HG02852 (cell line): ENCODE results near the gene BMPR1A.
"Not testable (repeated sequence)": the region's sequence is repeated elsewhere in the genome, so short reads cannot be mapped to it uniquely, and the experiment has no call there.

Source experiments
- ATAC-seq: cut with Tn5 transposase; IDR thresholded peaks from one replicate; pipeline ENCODE4 v1.9.1; 2021; ENCODE audit warnings: mild to moderate bottlenecking, moderate library complexity; ENCODE audit not compliant: unreplicated experiment

BMPR1A gene

DNA sequence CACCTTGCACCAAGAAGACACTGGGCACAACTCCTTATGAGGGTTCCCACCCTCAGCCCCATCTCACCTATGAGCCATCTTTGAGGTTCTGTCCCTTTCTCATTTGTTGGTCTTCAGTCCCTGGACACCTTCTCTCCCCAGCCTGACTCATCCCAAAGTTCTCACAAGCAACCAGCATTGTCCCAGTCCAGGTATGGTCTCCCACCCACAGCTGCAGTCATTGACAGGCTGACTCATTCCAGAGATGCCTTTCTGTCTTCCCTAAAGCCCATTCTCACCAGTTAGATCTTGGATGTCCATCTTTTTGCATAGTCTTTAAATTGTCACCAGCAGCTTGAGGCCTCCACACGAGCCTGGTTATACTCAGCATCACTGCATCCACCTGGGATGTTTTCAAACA, 26.7 kb upstream of the BMPR1A start:
- no peak for ATAC-seq

- ATAC-seq, result no peak
Observed at GRCh38 chr10:86730227-86730626, 26.2 kb upstream of the BMPR1A start.

- no peak for ATAC-seq
Observed at GRCh38 chr10:86732771-86733170, 23.6 kb upstream of the BMPR1A start.

- ATAC-seq, result no peak
Observed at GRCh38 chr10:86733260-86733671, 23.2 kb upstream of the BMPR1A start.

DNA sequence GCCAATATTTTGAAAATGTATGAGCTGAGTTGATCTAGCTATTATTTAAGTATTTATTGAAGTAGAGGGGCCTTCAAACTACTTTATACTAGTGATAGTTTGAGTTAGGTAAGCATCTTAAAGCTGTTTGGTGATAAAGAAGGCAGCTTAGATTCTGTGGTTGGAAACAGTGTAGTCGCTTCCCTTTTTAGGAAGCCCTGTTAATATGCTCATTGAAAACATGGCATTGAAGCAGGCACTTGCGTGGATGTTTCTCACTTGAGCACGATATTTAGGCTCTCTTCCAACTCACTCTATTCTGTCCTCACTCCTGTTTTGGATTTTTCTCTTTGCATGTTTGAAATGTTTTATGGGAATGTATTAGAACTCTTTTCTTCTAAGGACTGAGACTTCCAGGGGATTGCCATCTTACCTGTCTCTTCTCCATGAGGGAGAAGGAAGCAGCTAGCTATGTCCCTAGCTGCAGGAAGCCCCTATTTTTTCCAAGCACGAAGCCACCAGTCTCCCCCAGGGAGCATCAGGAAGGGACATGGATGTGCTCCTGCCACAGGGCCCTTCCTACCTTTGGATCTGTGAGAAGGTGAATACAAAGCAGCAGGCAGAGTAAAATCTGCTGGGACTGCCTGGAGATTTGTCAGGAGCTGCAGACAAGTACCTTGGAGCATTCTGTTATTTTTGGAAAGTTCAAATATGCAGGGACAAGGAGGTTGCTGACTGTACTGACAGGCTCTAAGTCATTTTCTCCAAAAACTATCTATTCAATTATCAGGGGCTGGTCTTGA, 22.0 kb upstream of the BMPR1A start:
- ATAC-seq, result no peak

DNA sequence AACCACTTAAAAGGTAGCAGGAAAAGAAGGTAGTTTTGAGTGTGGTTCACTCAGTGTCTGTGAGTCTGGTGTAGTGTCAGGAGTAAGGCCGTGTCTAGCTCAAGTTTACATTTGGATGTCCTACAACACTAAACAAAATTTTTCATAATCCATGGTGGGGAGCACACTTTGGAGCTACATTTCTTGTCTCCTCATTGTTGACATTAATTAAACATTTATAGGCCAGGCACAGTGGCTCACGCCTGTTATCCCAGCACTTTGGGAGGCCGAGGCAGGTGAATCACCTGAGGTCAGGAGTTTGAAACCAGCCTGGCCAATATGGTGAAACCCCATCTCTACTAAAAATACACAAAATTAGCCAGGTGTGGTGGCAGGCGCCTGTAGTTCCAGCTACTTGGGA, 21.1 kb upstream of the BMPR1A start:
- ATAC-seq, result not testable (repeated sequence)

GRCh38 chr10:86742230-86742629, 14.2 kb upstream of the BMPR1A start:
- no peak for ATAC-seq

GRCh38 chr10:86744067-86744725, 12.2 kb upstream of the BMPR1A start:
- no peak for ATAC-seq

DNA sequence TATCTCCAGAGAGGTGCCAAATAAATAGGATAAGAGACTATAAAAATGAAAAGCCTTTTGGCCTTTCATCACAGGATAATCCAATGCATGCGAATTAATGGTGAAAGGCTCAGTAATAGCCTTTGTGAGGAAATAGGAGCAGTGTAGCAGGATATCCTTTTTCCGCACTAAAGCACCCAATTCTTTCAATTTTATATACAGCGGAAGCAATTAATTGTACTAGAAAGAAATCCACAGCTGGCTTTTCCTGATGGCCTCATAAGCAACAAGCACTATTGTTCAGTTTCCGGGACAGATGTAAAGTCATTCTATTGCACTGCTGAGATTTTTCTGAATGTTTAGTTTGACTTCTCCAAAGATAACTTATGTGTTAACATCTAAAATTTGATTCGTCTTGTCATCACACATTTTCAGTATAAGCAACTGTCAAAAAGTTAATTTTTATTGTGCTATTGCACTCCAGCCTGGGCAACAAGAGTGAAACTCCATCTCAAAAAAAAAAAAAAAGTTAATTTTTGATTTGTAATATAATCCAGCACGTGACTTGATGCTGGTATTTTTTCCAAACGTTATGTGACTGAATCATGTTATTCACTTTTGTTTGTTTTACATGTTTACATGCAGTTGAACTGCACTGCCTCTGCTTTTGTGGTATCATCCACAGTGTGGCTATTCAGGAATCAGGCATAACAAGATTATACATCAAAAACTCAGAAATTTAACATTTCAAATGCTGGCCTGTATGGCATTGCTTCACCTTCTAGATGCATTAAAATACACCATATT, 8.4 kb upstream of the BMPR1A start:
- no peak for ATAC-seq

DNA sequence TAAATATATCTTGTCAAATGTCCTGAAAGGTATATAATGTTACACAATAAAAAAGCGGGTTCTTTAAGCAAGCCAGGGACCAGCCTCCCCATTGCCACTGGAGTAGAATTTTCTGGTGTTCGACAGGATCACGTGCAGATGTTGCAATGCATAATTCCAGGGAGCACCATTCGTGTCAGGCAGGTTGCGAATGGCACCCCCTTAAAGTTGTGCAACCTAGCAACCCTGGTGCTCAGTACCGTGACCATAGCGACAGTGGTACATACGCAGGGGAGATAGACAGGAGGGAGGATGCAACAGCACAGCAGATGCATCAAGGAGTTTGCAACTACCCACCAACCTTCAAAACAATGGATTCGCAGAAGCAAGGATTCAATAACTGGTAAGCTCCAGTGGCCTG, 6.6 kb upstream of the BMPR1A start:
- no peak for ATAC-seq

- ATAC-seq, result no peak
Observed at GRCh38 chr10:86751477-86751876, 4.9 kb upstream of the BMPR1A start.

DNA sequence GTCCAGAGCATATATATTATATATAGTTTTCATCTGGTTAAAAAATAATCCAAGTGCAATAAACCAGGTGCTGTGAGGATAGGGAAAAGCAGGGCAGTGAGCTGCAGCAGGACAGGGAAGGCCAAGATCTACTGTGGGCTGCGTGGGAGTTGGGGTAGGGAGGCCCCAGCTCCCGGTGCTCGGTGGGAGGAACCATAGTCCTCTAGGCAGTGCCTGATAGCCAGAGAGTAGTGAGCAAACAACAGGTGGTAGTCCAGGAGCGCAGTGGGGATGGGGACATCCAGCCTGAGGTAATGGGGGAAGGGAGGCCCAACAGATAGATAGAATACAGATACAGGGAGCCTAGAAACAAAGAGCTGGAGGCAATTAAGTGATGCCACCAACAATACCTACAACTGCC, 4.1 kb upstream of the BMPR1A start:
- no peak for ATAC-seq

- ATAC-seq, result no peak
Observed at GRCh38 chr10:86753051-86753450, 3.4 kb upstream of the BMPR1A start.

DNA sequence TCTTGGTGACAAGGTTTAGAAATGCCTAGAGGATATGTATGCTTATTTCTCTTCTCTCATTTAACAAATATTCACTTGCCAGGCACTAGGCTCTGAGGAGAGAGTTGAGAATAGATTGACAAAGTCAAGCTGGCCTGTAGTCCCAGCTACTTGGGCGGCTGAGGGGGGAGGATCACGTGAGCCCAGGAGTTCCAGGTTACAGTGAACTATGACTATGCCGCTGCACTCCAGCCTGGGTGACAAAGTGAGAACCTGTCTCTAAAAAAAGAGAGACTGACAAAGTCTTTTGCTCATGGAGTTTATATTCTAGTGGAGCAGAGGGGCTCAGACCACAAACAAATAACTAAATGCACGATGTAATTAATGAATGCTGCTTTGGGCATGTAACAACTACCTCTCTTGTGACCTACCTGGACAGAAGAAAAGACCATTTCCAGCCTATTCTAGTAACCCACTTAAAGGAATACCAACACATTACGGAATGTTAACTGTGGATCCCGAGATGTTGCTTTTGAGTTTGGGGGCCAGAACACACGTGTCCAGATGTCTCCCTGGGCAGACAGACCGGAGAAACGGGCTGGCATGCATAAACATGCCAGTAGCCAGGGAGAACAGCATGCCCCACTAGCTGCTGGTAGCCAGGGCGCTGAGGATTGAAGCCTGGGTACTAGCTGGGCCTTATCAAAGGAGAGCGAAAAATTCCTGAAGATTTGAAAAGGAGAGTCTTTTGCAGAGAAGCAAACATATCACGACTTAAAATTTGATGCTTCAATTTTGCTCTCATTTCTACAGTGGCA, 2.6 kb upstream of the BMPR1A start:
- ATAC-seq, result no peak

DNA sequence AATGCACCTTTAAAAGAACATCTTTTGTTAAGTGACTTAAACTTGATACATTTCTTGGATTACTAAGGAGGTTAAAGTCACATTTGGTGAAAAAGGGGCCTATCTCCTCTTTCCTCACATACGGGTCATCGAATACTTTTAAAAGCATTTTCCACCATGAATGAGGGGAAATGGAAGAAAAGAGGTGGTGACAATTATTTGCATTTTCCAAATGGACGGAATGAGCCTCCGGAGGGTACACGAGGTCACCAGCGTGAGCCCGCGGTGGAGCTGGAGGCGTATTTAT, 1.0 kb upstream of the BMPR1A start:
- ATAC-seq, result no peak

DNA sequence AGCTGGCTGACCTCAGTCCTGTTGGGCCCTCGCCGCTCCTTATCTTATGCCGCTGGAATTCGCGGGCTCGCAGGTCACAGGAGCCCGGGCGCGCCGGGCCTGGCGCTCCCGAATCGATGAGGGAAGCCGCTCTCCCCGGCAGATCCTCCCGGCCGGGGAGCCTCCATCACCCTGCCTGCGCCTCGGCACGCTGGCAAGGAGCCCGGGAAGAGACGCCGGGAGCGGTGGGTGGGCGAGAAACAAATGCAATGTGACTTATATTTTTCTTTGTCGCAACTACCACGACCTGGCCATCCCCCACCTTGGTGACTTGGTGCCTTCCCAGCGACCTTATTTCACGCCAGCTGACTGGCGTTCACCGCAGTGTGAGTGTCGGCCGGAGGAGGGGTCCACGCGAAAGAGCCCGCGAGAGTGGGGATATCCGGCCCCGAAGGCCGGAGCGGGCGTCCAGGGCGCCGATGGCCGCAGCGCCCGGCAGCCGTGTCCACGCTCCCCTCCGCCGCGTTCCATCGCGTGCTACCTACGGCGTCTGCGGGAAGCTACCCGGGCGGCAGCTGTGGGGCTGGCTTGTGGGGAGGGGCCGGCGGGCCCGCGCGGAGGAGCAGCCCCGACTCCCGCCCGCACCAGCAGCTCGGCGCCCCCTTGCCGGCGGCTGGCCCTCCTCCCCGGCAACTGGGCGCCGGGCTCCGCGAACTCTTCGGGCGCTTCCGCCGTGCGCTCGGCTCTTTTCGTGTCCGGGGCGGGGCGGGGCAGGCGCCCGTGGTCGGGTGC, 494 bp upstream of the BMPR1A start:
- peak; percentile 76 for ATAC-seq

GRCh38 chr10:86757113-86757972, 924 bp downstream of the BMPR1A start:
- ATAC-seq, result no peak

DNA sequence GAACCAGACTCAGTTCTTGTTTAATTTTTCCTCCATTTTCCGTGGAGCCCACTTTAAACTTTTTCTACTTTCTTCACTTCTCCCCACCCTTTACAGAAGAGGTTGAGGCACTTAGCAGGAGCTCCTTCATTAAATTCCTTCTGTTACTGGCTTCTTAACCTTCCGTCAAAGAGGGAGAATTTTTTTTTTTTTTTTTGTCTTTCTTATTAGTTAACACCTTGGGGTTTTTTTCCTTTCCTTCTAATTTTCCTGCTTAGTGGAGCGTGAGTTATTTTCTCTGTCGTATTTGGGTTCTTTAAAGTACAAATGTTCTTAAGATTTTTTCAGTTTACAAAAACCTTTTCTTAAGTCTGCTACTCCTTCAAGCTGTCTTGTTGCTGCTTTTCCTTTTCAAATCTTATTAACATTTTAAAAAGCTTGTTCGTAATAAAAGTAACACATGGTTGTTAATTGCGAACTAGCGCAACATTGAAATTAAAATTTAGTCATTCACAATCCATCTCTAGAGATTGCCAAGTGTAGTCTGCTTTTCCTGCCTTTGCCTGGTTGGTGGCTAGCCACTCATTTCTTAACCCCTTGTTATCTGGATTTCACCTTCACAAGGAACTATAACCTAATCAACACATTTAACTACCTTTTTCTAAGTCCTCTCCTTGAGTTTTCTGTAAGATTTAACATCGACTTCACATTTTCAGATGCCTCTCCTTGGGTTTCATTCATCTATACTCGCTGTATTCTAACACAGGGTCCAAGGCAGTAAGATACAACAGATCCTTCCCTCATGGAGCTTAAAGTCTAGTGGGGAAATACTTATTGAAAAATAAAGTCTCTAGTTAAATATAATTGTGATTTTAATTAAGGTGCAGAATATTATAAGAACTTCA, 2.0 kb downstream of the BMPR1A start:
- no peak for ATAC-seq
